ENCODE measurements around the gene POLD4.

- TF ChIP-seq CTCF (IDR thresholded peaks at IDR 0.05; ENCODE audit: borderline replicate concordance, extremely low read depth, low read length, poor library complexity, severe bottlenecking) (no peak), EZH2 (IDR thresholded peaks at IDR 0.05; ENCODE audit: borderline replicate concordance, low read depth, low read length, severe bottlenecking) (no peak)
These were observed 42.2 kb downstream of the POLD4 start for GRCh38 chr11:67311051-67311555.
